HUES64 (cell line): ENCODE measurements around the gene KATNAL2. TPM values are rescaled to one million over a fixed set of nuclear protein-coding genes. Genes with fewer than 3 reads are reported as not detected.

Source experiments
- H3K27ac ChIP-seq: 2 replicates; pipeline ENCODE4 v1.7.0; 2013; ENCODE audit warnings: low read depth, low read length, inconsistent platforms
- H3K27me3 ChIP-seq: 2 replicates; pipeline ENCODE4 v1.6.1; 2013; ENCODE audit warnings: mild to moderate bottlenecking, low read length; ENCODE audit not compliant: insufficient read depth
- H3K36me3 ChIP-seq: 2 replicates; pipeline ENCODE4 v1.6.1; 2013; ENCODE audit warnings: mild to moderate bottlenecking, low read length; ENCODE audit not compliant: insufficient read depth
- H3K4me1 ChIP-seq: 2 replicates; pipeline ENCODE4 v1.6.1; 2013; ENCODE audit warnings: mild to moderate bottlenecking, low read length, moderate library complexity; ENCODE audit not compliant: insufficient read depth
- H3K4me3 ChIP-seq: 2 replicates; pipeline ENCODE4 v1.5.1; 2013; ENCODE audit warnings: mild to moderate bottlenecking, low read length, moderate library complexity
- H3K9ac ChIP-seq: 2 replicates; pipeline ENCODE4 v1.6.1; 2013; ENCODE audit warnings: mild to moderate bottlenecking, low read depth, low read length
- H3K9me3 ChIP-seq: 2 replicates; pipeline ENCODE4 v1.6.1; 2013; ENCODE audit warnings: low read depth, low read length; ENCODE audit not compliant: insufficient read depth
- WGBS: fragments of 150-250, 120-280 bp; methylation state at CpG from one replicate; pipeline ENCODE4 v1.1.7; 2013; ENCODE audit warnings: missing lambda C conversion rate; 5-methylcytosine and 5-hydroxymethylcytosine counted together
- polyA plus RNA-seq, 2 experiments: library from polyadenylated mRNA; stranded (reverse); fragments of 50-300 nt; gene quantifications; one replicate each; pipeline ENCODE4 v1.2.3, GENCODE V29; 2013

The KATNAL2 gene
- 4.9 TPM for polyA plus RNA-seq (2013, experiment 1 of 2)
- polyA plus RNA-seq (2013, experiment 2 of 2): 9.4 TPM

- no peaks in the 10 kb centered on the region for H3K9me3 ChIP-seq
- no peaks in the 10 kb centered on the region for H3K36me3 ChIP-seq
- H3K4me3 ChIP-seq: peak within 1 kb of the TSS; percentile 72
- H3K4me1 ChIP-seq: peaks cover 42% of the 10 kb centered on the region
- H3K27me3 ChIP-seq: no peaks in the 10 kb centered on the region
- H3K27ac ChIP-seq: peak within 1 kb of the TSS; percentile 99
- under 1% methylated on average over 107 of the region's 107 CpGs for WGBS
- H3K9ac ChIP-seq: peak within 1 kb of the TSS; percentile 88
Measured at GRCh38 chr18:46917108-46917802, at the start of gene KATNAL2, which contains the start of gene PIAS2. KATNAL2 (plus strand) TSS chr18:46917602; CDS start chr18:46946873, 29,271 bp downstream. PIAS2 (minus strand) TSS chr18:46917507; CDS start chr18:46917345, 162 bp downstream.

- no peak overlapping the region for H3K4me3 ChIP-seq
- H3K36me3 ChIP-seq: peaks cover 15% of the 10 kb centered on the region
- no peaks in the 10 kb centered on the region for H3K27me3 ChIP-seq
- peaks cover 33% of the 10 kb centered on the region for H3K9me3 ChIP-seq
- no peak overlapping the region for H3K9ac ChIP-seq
- H3K4me1 ChIP-seq: peaks cover 16% of the 10 kb centered on the region
- peak overlapping the region; percentile 0; the same call in 1 of the 2 replicates for H3K27ac ChIP-seq
- 93% methylated on average over 11 of the region's 11 CpGs for WGBS
Measured at GRCh38 chr18:46868169-46868921, 49.1 kb upstream of the KATNAL2 start.

- Histone ChIP-seq H3K4me3 (no peak overlapping the region), H3K4me1 (no peaks in the 10 kb centered on the region; the same call in 1 of the 2 replicates), H3K36me3 (peaks cover 39% of the 10 kb centered on the region), H3K9me3 (peaks cover 38% of the 10 kb centered on the region), H3K27ac (no peak overlapping the region), H3K27me3 (no peaks in the 10 kb centered on the region), H3K9ac (no peak overlapping the region)
- WGBS: 98% methylated on average over 15 of the region's 15 CpGs
Measured at GRCh38 chr18:46877329-46877987, 39.9 kb upstream of the KATNAL2 start.

GRCh38 chr18:46883180-46883579 is 34.2 kb upstream of the KATNAL2 start:
- Histone ChIP-seq H3K36me3 (peaks cover 34% of the 10 kb centered on the region), H3K9ac (no peak overlapping the region), H3K27me3 (no peaks in the 10 kb centered on the region), H3K4me3 (no peak overlapping the region), H3K9me3 (peaks cover 38% of the 10 kb centered on the region), H3K4me1 (no peaks in the 10 kb centered on the region), H3K27ac (no peak overlapping the region)
- WGBS: 97% methylated on average over 2 of the region's 4 CpGs

- no peak overlapping the region for H3K9ac ChIP-seq
- WGBS: 92% methylated on average over 2 of the region's 2 CpGs
- peaks cover 46% of the 10 kb centered on the region for H3K9me3 ChIP-seq
- H3K36me3 ChIP-seq: peaks cover 45% of the 10 kb centered on the region
- no peaks in the 10 kb centered on the region for H3K4me1 ChIP-seq
- H3K27ac ChIP-seq: no peak overlapping the region
- H3K27me3 ChIP-seq: no peaks in the 10 kb centered on the region
- no peak overlapping the region for H3K4me3 ChIP-seq
Measured at GRCh38 chr18:46886893-46887292, 30.5 kb upstream of the KATNAL2 start.

- no peak overlapping the region; the same call in 1 of the 2 replicates for H3K4me3 ChIP-seq
- H3K27ac ChIP-seq: no peak overlapping the region
- WGBS: 97% methylated on average over 1 of the region's 1 CpG
Measured at GRCh38 chr18:46888965-46889364, 28.4 kb upstream of the KATNAL2 start.

GRCh38 chr18:46891742-46892214 is 25.6 kb upstream of the KATNAL2 start:
- no peaks in the 10 kb centered on the region for H3K27me3 ChIP-seq
- peaks cover 45% of the 10 kb centered on the region for H3K36me3 ChIP-seq
- H3K4me3 ChIP-seq: no peak overlapping the region
- no peak overlapping the region for H3K9ac ChIP-seq
- WGBS: 95% methylated on average over 3 of the region's 3 CpGs
- peaks cover 45% of the 10 kb centered on the region for H3K9me3 ChIP-seq
- no peak overlapping the region for H3K27ac ChIP-seq
- peaks cover 8% of the 10 kb centered on the region for H3K4me1 ChIP-seq

More at GRCh38 chr18:46888965-46889364, 28.4 kb upstream of the KATNAL2 start:
- H3K9me3 ChIP-seq: peaks cover 46% of the 10 kb centered on the region
- no peaks in the 10 kb centered on the region for H3K27me3 ChIP-seq
- H3K36me3 ChIP-seq: peaks cover 45% of the 10 kb centered on the region
- no peak overlapping the region for H3K9ac ChIP-seq
- H3K4me1 ChIP-seq: no peaks in the 10 kb centered on the region

- Histone ChIP-seq H3K27ac (no peak overlapping the region), H3K27me3 (no peaks in the 10 kb centered on the region), H3K36me3 (peaks cover 35% of the 10 kb centered on the region), H3K4me3 (no peak overlapping the region), H3K9ac (no peak overlapping the region), H3K9me3 (peaks cover 35% of the 10 kb centered on the region), H3K4me1 (peaks cover 16% of the 10 kb centered on the region)
- 86% methylated on average over 1 of the region's 1 CpG for WGBS
Measured at GRCh38 chr18:46892842-46893241, 24.6 kb upstream of the KATNAL2 start.

GRCh38 chr18:46893360-46893759 is 24.0 kb upstream of the KATNAL2 start:
- no peaks in the 10 kb centered on the region for H3K27me3 ChIP-seq
- H3K9me3 ChIP-seq: peaks cover 30% of the 10 kb centered on the region
- H3K4me1 ChIP-seq: peaks cover 17% of the 10 kb centered on the region
- peaks cover 29% of the 10 kb centered on the region for H3K36me3 ChIP-seq
- no peak overlapping the region for H3K4me3 ChIP-seq
- H3K9ac ChIP-seq: no peak overlapping the region
- H3K27ac ChIP-seq: no peak overlapping the region
- WGBS: 97% methylated on average over 1 of the region's 1 CpG

- H3K4me1 ChIP-seq: peaks cover 24% of the 10 kb centered on the region
- H3K9ac ChIP-seq: no peak overlapping the region
- WGBS: 92% methylated on average over 2 of the region's 2 CpGs
- peaks cover 22% of the 10 kb centered on the region for H3K9me3 ChIP-seq
- H3K27me3 ChIP-seq: no peaks in the 10 kb centered on the region
- H3K27ac ChIP-seq: no peak overlapping the region
- no peak overlapping the region for H3K4me3 ChIP-seq
- peaks cover 22% of the 10 kb centered on the region for H3K36me3 ChIP-seq
Measured at GRCh38 chr18:46894124-46894523, 23.3 kb upstream of the KATNAL2 start.
